ENCODE measurements around the gene POLR2C. TPM values are rescaled to one million over a fixed set of nuclear protein-coding genes. Genes with fewer than 3 reads are reported as not detected.

Gene POLR2C
- total RNA-seq, 1 donor from 2014 or later = 52.1 TPM

GRCh38 chr16:57519796-57520360, 57.4 kb downstream of the POLR2C start:
- Mint-ChIP-seq H3K4me1 (ENCODE audit: unreplicated experiment) (peaks cover 29% of the 10 kb centered on the region), H3K4me3 (ENCODE audit: unreplicated experiment) (peak overlapping the region; percentile 85), H3K9me3 (ENCODE audit: unreplicated experiment) (no peaks in the 10 kb centered on the region), H3K36me3 (ENCODE audit: low read depth, unreplicated experiment) (peaks cover 20% of the 10 kb centered on the region), H3K27me3 (ENCODE audit: unreplicated experiment) (peaks cover 14% of the 10 kb centered on the region), H3K27ac (ENCODE audit: unreplicated experiment) (peak overlapping the region; percentile 38)
- DNase-seq (ENCODE audit: low spot score) = peak; percentile 90
- TF ChIP-seq CTCF (IDR thresholded peaks at IDR 0.05; ENCODE audit: unreplicated experiment) = peak; percentile 92

Other genes starting within 250 kb of the POLR2C start
- 46.7 TPM for gene ARL2BP, start 217.4 kb upstream of the POLR2C start, total RNA-seq (ENCODE audit: unreplicated experiment)
- 3.3 TPM for gene PLLP, start 178.0 kb upstream of the POLR2C start, total RNA-seq (ENCODE audit: unreplicated experiment)
- not detected for gene CCL22, start 103.9 kb upstream of the POLR2C start, total RNA-seq (ENCODE audit: unreplicated experiment)
- 9.2 TPM for gene CX3CL1, start 90.2 kb upstream of the POLR2C start, total RNA-seq (ENCODE audit: unreplicated experiment)
- not detected for gene CCL17, start 57.9 kb upstream of the POLR2C start, total RNA-seq (ENCODE audit: unreplicated experiment)
- 82.6 TPM for gene CIAPIN1, start 15.3 kb upstream of the POLR2C start, total RNA-seq (ENCODE audit: unreplicated experiment)
- gene COQ9, start 15.2 kb upstream of the POLR2C start, total RNA-seq (ENCODE audit: unreplicated experiment) = 23.1 TPM
- 69.4 TPM for gene DOK4, start 23.8 kb downstream of the POLR2C start, total RNA-seq (ENCODE audit: unreplicated experiment)
- 14.6 TPM for gene CCDC102A, start 73.9 kb downstream of the POLR2C start, total RNA-seq (ENCODE audit: unreplicated experiment)
- 0.28 TPM for gene ADGRG5, start 80.0 kb downstream of the POLR2C start, total RNA-seq (ENCODE audit: unreplicated experiment)
- gene ADGRG1, start 166.0 kb downstream of the POLR2C start, total RNA-seq (ENCODE audit: unreplicated experiment) = 2.7 TPM
- 0.31 TPM for gene ADGRG3, start 205.6 kb downstream of the POLR2C start, total RNA-seq (ENCODE audit: unreplicated experiment)
- 1.8 TPM for gene DRC7, start 232.1 kb downstream of the POLR2C start, total RNA-seq (ENCODE audit: unreplicated experiment)